ENCODE data around the gene RSRC1. TPM values are rescaled to one million over a fixed set of nuclear protein-coding genes. Genes with fewer than 3 reads are reported as not detected.

The RSRC1 gene
- total and polyA plus RNA-seq, 3 donors from 2014 or later, result 12.6 to 53.3 (median 43.8) TPM

GRCh38 chr3:158169091-158169491 lies 59.2 kb downstream of the RSRC1 start:
- Histone ChIP-seq H3K27me3 (no peaks in the 10 kb centered on the region), H3K36me3 (ENCODE audit: low read depth, missing control alignments) (no peaks in the 10 kb centered on the region), H3K4me3 (no peak overlapping the region), H3K4me1 (no peaks in the 10 kb centered on the region), H3K9me3 (no peaks in the 10 kb centered on the region), H3K27ac (no peak overlapping the region)
- WGBS, 2 donors, result 70 to 76% methylated on average over 2 of the region's 2 CpGs
- DNase-seq, result no peak
- intact Hi-C loops (cut with DNase I; ENCODE audit: low total_unique reads), result no loop called here
- no peak for TF ChIP-seq CTCF (IDR thresholded peaks at IDR 0.05)
- TF ChIP-seq POLR2A (IDR thresholded peaks at IDR 0.05), result no peak

GRCh38 chr3:158181096-158181495 lies 71.2 kb downstream of the RSRC1 start:
- intact Hi-C loops (cut with DNase I; ENCODE audit: low total_unique reads), result no loop called here
- Histone ChIP-seq H3K36me3 (ENCODE audit: low read depth, missing control alignments) (no peaks in the 10 kb centered on the region), H3K4me1 (no peaks in the 10 kb centered on the region), H3K27me3 (no peaks in the 10 kb centered on the region), H3K4me3 (no peak overlapping the region), H3K9me3 (no peaks in the 10 kb centered on the region), H3K27ac (no peak overlapping the region)
- WGBS, 2 donors, result 65 to 94% methylated on average over 1 of the region's 1 CpG
- no peak for TF ChIP-seq POLR2A (IDR thresholded peaks at IDR 0.05)
- no peak for TF ChIP-seq CTCF (IDR thresholded peaks at IDR 0.05)
- no peak for DNase-seq

- Histone ChIP-seq H3K36me3 (ENCODE audit: low read depth, missing control alignments) (no peaks in the 10 kb centered on the region), H3K9me3 (no peaks in the 10 kb centered on the region), H3K27ac (no peak overlapping the region), H3K4me1 (no peaks in the 10 kb centered on the region), H3K27me3 (no peaks in the 10 kb centered on the region), H3K4me3 (no peak overlapping the region)
- DNase-seq, result no peak
- no peak for TF ChIP-seq CTCF (IDR thresholded peaks at IDR 0.05)
- no peak for TF ChIP-seq POLR2A (IDR thresholded peaks at IDR 0.05)
- 83 to 91% methylated on average over 1 of the region's 1 CpG for WGBS, 2 donors
- intact Hi-C loops (cut with DNase I; ENCODE audit: low total_unique reads), result no loop called here
Observed at GRCh38 chr3:158185711-158186110, 75.8 kb downstream of the RSRC1 start.

- TF ChIP-seq POLR2A (IDR thresholded peaks at IDR 0.05) (no peak), CTCF (IDR thresholded peaks at IDR 0.05) (no peak)
Observed at GRCh38 chr3:158200955-158201354, 91.1 kb downstream of the RSRC1 start.

GRCh38 chr3:158205324-158205723 lies 95.4 kb downstream of the RSRC1 start:
- WGBS, 2 donors, result 47 to 65% methylated on average over 2 of the region's 2 CpGs
- Histone ChIP-seq H3K27ac (no peak overlapping the region), H3K4me3 (no peak overlapping the region), H3K9me3 (no peaks in the 10 kb centered on the region), H3K4me1 (no peaks in the 10 kb centered on the region), H3K36me3 (ENCODE audit: low read depth, missing control alignments) (no peaks in the 10 kb centered on the region), H3K27me3 (no peaks in the 10 kb centered on the region)
- DNase-seq, result no peak
- TF ChIP-seq CTCF (IDR thresholded peaks at IDR 0.05) (no peak), POLR2A (IDR thresholded peaks at IDR 0.05) (no peak)
- intact Hi-C loops (cut with DNase I; ENCODE audit: low total_unique reads), result no loop called here

More at GRCh38 chr3:158200955-158201354, 91.1 kb downstream of the RSRC1 start:
- no peak overlapping the region for H3K27ac ChIP-seq
- no peak overlapping the region for H3K4me3 ChIP-seq
- intact Hi-C loops (cut with DNase I; ENCODE audit: low total_unique reads), result no loop called here
- no peak for DNase-seq
- no peaks in the 10 kb centered on the region for H3K36me3 ChIP-seq (ENCODE audit: low read depth, missing control alignments)
- no peaks in the 10 kb centered on the region for H3K4me1 ChIP-seq
- no peaks in the 10 kb centered on the region for H3K27me3 ChIP-seq
- no peaks in the 10 kb centered on the region for H3K9me3 ChIP-seq
